ENCODE results near the gene NOTCH3. TPM values are rescaled to one million over a fixed set of nuclear protein-coding genes. Genes with fewer than 3 reads are reported as not detected.

Gene NOTCH3
- total RNA-seq, 4 donors from 2014 or later = 19.9 to 78.7 (median 49.1) TPM

- WGBS = 86% methylated on average over 34 of the region's 42 CpGs
- H3K4me1 ChIP-seq = peaks cover 0 to 17% (median 8%) of the 10 kb centered on the region in 4 donors
- no peaks in the 10 kb centered on the region for H3K9me3 ChIP-seq
- no peak for DNase-seq (ENCODE audit: extremely low spot score)
- intact Hi-C loops (cut with DNase I) = no loop called here
- no peak for TF ChIP-seq POLR2A (IDR thresholded peaks at IDR 0.05; ENCODE audit: low read depth)
- no peak for TF ChIP-seq CTCF (IDR thresholded peaks at IDR 0.05)
- no peak for TF ChIP-seq POLR2AphosphoS5 (IDR thresholded peaks at IDR 0.05)
- no peak for TF ChIP-seq EP300 (IDR thresholded peaks at IDR 0.05)
- peaks cover 0 to 5% (median 2%) of the 10 kb centered on the region in 4 donors for H3K27me3 ChIP-seq
- H3K36me3 ChIP-seq = peaks cover 43 to 76% (median 71%) of the 10 kb centered on the region in 4 donors
- H3K4me3 ChIP-seq = no peak overlapping the region
- H3K27ac ChIP-seq (replicated peaks in 1 of 4) = peak overlapping the region in 1 of 4 donors; percentile 7
Measured at GRCh38 chr19:15237759-15238638, 37.2 kb upstream of the NOTCH3 start.

- no peak for TF ChIP-seq POLR2A (IDR thresholded peaks at IDR 0.05; ENCODE audit: low read depth)
- no peak for TF ChIP-seq POLR2AphosphoS5 (IDR thresholded peaks at IDR 0.05)
- TF ChIP-seq CTCF (IDR thresholded peaks at IDR 0.05) = no peak
- TF ChIP-seq EP300 (IDR thresholded peaks at IDR 0.05) = no peak
- WGBS = 89% methylated on average over 9 of the region's 9 CpGs
- Histone ChIP-seq H3K36me3 (peaks cover 43 to 65% (median 61%) of the 10 kb centered on the region in 4 donors), H3K27me3 (peaks cover 0 to 16% (median 12%) of the 10 kb centered on the region in 4 donors), H3K9me3 (no peaks in the 10 kb centered on the region), H3K4me3 (no peak overlapping the region), H3K27ac (replicated peaks in 1 of 4) (no peak overlapping the region), H3K4me1 (peaks cover 6 to 23% (median 19%) of the 10 kb centered on the region in 4 donors)
- DNase-seq (ENCODE audit: extremely low spot score) = no peak
- intact Hi-C loops (cut with DNase I) = no loop called here
Measured at GRCh38 chr19:15236886-15237285, 36.1 kb upstream of the NOTCH3 start.

- H3K4me1 ChIP-seq = peaks cover 7 to 25% (median 24%) of the 10 kb centered on the region in 4 donors
- H3K36me3 ChIP-seq = peaks cover 43 to 54% (median 52%) of the 10 kb centered on the region in 4 donors
- peaks cover 0 to 26% (median 15%) of the 10 kb centered on the region in 4 donors for H3K27me3 ChIP-seq
- TF ChIP-seq POLR2A (IDR thresholded peaks at IDR 0.05; ENCODE audit: low read depth) (no peak), EP300 (IDR thresholded peaks at IDR 0.05) (no peak), CTCF (IDR thresholded peaks at IDR 0.05) (no peak), POLR2AphosphoS5 (IDR thresholded peaks at IDR 0.05) (no peak)
- 72% methylated on average over 2 of the region's 2 CpGs for WGBS
- DNase-seq (ENCODE audit: extremely low spot score) = no peak
- H3K27ac ChIP-seq (replicated peaks in 1 of 4) = no peak overlapping the region
- H3K9me3 ChIP-seq = no peaks in the 10 kb centered on the region
- H3K4me3 ChIP-seq = no peak overlapping the region
- intact Hi-C loops (cut with DNase I) = no loop called here
Measured at GRCh38 chr19:15235781-15236180, 35.0 kb upstream of the NOTCH3 start.

- intact Hi-C loops (cut with DNase I) = no loop called here
- H3K4me3 ChIP-seq = no peak overlapping the region
- no peak overlapping the region for H3K27ac ChIP-seq (replicated peaks in 1 of 4)
- no peak for DNase-seq (ENCODE audit: extremely low spot score)
- H3K27me3 ChIP-seq = peaks cover 0 to 36% (median 17%) of the 10 kb centered on the region in 4 donors
- no peak for TF ChIP-seq POLR2AphosphoS5 (IDR thresholded peaks at IDR 0.05)
- no peak for TF ChIP-seq CTCF (IDR thresholded peaks at IDR 0.05)
- no peak for TF ChIP-seq EP300 (IDR thresholded peaks at IDR 0.05)
- TF ChIP-seq POLR2A (IDR thresholded peaks at IDR 0.05; ENCODE audit: low read depth) = no peak
- H3K4me1 ChIP-seq = peaks cover 7 to 25% (median 24%) of the 10 kb centered on the region in 4 donors
- WGBS = 81% methylated on average over 10 of the region's 10 CpGs
- peaks cover 34 to 42% (median 40%) of the 10 kb centered on the region in 4 donors for H3K36me3 ChIP-seq
- H3K9me3 ChIP-seq = no peaks in the 10 kb centered on the region
Measured at GRCh38 chr19:15234431-15235130, 33.8 kb upstream of the NOTCH3 start.

Data from esophagus muscularis mucosa (tissue), 4 donors.